HepG2 (cell line): ENCODE results near the gene TPO. TPM values are rescaled to one million over a fixed set of nuclear protein-coding genes. Genes with fewer than 3 reads are reported as not detected.

Source experiments
- CHD4 ChIP-seq: fragments of 200-600 bp; sonication (generic); IDR thresholded peaks from 2 replicates; pipeline ENCODE4 v1.7.0; 2017; ENCODE audit warnings: mild to moderate bottlenecking, low read length, borderline replicate concordance
- KAT8 ChIP-seq: IDR thresholded peaks from 2 replicates; pipeline ENCODE4 v1.6.1; 2016; ENCODE audit warnings: missing genetic modification reagents, missing compliant biosample characterization
- KLF6 ChIP-seq: IDR thresholded peaks from 2 replicates; pipeline ENCODE4 v1.8.0; 2016; ENCODE audit warnings: missing biosample characterization, missing genetic modification reagents
- SMAD3 ChIP-seq: sonication (generic); formaldehyde crosslinking; IDR thresholded peaks from 2 replicates; pipeline ENCODE4 v1.4.0; 2020; ENCODE audit warnings: missing genetic modification reagents
- SMYD3 ChIP-seq: sonication (generic); formaldehyde crosslinking; IDR thresholded peaks from 2 replicates; pipeline ENCODE4 v1.8.1; 2023; ENCODE audit warnings: mild to moderate bottlenecking, missing genetic modification reagents
- ZFP37 ChIP-seq: sonication (generic); formaldehyde crosslinking; IDR thresholded peaks from 2 replicates; pipeline ENCODE4 v1.4.0; 2020; ENCODE audit warnings: missing genetic modification reagents, borderline replicate concordance
- ZNF776 ChIP-seq: sonication (generic); formaldehyde crosslinking; IDR thresholded peaks from 2 replicates; pipeline ENCODE4 v1.4.0; 2020; ENCODE audit warnings: mild to moderate bottlenecking, missing genetic modification reagents
- ZNF816 ChIP-seq: sonication (generic); formaldehyde crosslinking; IDR thresholded peaks from 2 replicates; pipeline ENCODE4 v1.8.0; 2022; ENCODE audit warnings: missing genetic modification reagents, mild to moderate bottlenecking, borderline replicate concordance
- polyA plus RNA-seq, 8 experiments: library from polyadenylated mRNA; depleted of rRNA in 3 of 8; stranded (reverse) in 7 of 8; unstranded in 1 of 8; fragments of >200 nt; fragmentation: Illumina TruSeq in 4 of 8; extraction: Trizol in 4 of 8; gene quantifications; 2 replicates each; pipeline versions ENCODE4 v1.2.1 to v1.2.3, GENCODE V29; 2011 to 2016; ENCODE audit warnings: low read depth in 4 of 8, missing spikeins in 1 of 8, mixed read lengths in 1 of 8; ENCODE audit not compliant: insufficient read depth in 1 of 8
- total RNA-seq, 5 experiments: library from RNA; depleted of rRNA; stranded (reverse); fragments of >200 nt; fragmentation: Illumina TruSeq; extraction: Trizol; gene quantifications; 2 replicates each; pipeline ENCODE4 v1.2.3, GENCODE V29; 2016; ENCODE audit warnings: low read depth in 1 of 5
- TF ChIP-seq, protein P1 (sequence below): sonication (generic); formaldehyde crosslinking; IDR thresholded peaks from 2 replicates; pipeline ENCODE4 v1.4.0; 2020; ENCODE audit warnings: mild to moderate bottlenecking, missing genetic modification reagents
- TF ChIP-seq, protein P2 (sequence below): sonication (generic); formaldehyde crosslinking; IDR thresholded peaks from 2 replicates; pipeline ENCODE4 v1.4.0; 2020; ENCODE audit warnings: mild to moderate bottlenecking, missing genetic modification reagents, borderline replicate concordance
- TF ChIP-seq, protein P3 (sequence below), 2 experiments: sonication (generic) in 1 of 2; formaldehyde crosslinking in 1 of 2; IDR thresholded peaks; 2 replicates each; pipeline versions ENCODE4 v1.4.0 to v1.6.1; 2016 to 2020; ENCODE audit warnings: borderline replicate concordance in 1 of 2, low read depth in 1 of 2, mild to moderate bottlenecking in 1 of 2, missing genetic modification reagents in 1 of 2
- TF ChIP-seq, protein P4 (sequence below): sonication (generic); formaldehyde crosslinking; IDR thresholded peaks from 2 replicates; pipeline ENCODE4 v1.5.0; 2020; ENCODE audit warnings: mild to moderate bottlenecking, missing genetic modification reagents

Gene TPO
- total and polyA plus RNA-seq, 2 of the 13 experiments (the other 11 are each of a cell fraction or from before 2014, with no cell fraction given) = not detected

DNA sequence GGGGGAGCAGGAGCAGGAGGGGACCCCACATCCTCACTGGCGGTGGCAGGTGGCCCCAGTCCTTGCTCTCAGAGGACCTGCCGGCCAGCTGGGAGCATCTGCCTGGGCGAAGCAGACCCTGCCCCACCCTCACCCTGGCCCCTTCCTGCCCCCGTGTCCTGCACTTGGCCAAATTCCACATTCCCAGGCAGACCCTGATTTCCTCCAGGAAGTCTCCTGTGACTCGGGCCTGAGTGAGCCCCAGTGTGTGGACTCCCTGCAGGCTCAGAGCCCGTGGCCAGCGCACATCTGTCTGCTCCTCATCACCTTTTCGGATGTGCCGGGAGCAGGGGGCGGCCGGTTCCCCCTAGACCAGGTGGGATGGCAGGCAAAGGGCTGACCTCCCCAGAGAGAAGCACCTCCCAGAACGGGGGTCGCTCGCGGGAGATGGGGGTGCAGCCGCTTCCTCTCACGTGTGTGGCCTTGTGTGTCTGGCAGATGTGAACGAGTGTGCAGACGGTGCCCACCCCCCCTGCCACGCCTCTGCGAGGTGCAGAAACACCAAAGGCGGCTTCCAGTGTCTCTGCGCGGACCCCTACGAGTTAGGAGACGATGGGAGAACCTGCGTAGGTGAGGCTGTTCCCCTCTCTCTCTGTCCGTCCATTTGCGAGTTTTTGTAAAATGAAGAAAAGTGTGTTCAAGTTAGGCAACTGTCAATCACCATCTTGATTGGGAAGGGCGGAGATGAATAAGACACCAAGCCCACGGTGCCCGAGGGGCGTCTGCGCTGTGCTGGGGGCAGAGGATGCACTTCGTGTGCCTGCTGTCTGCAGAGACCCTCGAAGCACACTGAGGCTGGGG is 90.4 kb downstream of the TPO start (continued):
- TF ChIP-seq, protein P1, sequence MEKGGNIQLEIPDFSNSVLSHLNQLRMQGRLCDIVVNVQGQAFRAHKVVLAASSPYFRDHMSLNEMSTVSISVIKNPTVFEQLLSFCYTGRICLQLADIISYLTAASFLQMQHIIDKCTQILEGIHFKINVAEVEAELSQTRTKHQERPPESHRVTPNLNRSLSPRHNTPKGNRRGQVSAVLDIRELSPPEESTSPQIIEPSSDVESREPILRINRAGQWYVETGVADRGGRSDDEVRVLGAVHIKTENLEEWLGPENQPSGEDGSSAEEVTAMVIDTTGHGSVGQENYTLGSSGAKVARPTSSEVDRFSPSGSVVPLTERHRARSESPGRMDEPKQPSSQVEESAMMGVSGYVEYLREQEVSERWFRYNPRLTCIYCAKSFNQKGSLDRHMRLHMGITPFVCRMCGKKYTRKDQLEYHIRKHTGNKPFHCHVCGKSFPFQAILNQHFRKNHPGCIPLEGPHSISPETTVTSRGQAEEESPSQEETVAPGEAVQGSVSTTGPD = no peak
- TF ChIP-seq KAT8 (CRISPR knock-in tag) (no peak), CHD4 (no peak), ZNF776 (CRISPR knock-in tag) (no peak), SMYD3 (CRISPR knock-in tag) (no peak), ZNF816 (CRISPR knock-in tag) (no peak), KLF6 (CRISPR knock-in tag) (no peak), ZFP37 (CRISPR knock-in tag) (no peak), SMAD3 (CRISPR knock-in tag) (no peak)
- TF ChIP-seq, protein P2, sequence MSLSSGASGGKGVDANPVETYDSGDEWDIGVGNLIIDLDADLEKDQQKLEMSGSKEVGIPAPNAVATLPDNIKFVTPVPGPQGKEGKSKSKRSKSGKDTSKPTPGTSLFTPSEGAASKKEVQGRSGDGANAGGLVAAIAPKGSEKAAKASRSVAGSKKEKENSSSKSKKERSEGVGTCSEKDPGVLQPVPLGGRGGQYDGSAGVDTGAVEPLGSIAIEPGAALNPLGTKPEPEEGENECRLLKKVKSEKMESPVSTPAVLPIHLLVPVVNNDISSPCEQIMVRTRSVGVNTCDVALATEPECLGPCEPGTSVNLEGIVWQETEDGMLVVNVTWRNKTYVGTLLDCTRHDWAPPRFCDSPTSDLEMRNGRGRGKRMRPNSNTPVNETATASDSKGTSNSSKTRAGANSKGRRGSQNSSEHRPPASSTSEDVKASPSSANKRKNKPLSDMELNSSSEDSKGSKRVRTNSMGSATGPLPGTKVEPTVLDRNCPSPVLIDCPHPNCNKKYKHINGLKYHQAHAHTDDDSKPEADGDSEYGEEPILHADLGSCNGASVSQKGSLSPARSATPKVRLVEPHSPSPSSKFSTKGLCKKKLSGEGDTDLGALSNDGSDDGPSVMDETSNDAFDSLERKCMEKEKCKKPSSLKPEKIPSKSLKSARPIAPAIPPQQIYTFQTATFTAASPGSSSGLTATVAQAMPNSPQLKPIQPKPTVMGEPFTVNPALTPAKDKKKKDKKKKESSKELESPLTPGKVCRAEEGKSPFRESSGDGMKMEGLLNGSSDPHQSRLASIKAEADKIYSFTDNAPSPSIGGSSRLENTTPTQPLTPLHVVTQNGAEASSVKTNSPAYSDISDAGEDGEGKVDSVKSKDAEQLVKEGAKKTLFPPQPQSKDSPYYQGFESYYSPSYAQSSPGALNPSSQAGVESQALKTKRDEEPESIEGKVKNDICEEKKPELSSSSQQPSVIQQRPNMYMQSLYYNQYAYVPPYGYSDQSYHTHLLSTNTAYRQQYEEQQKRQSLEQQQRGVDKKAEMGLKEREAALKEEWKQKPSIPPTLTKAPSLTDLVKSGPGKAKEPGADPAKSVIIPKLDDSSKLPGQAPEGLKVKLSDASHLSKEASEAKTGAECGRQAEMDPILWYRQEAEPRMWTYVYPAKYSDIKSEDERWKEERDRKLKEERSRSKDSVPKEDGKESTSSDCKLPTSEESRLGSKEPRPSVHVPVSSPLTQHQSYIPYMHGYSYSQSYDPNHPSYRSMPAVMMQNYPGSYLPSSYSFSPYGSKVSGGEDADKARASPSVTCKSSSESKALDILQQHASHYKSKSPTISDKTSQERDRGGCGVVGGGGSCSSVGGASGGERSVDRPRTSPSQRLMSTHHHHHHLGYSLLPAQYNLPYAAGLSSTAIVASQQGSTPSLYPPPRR = no peak
- TF ChIP-seq, protein P3, sequence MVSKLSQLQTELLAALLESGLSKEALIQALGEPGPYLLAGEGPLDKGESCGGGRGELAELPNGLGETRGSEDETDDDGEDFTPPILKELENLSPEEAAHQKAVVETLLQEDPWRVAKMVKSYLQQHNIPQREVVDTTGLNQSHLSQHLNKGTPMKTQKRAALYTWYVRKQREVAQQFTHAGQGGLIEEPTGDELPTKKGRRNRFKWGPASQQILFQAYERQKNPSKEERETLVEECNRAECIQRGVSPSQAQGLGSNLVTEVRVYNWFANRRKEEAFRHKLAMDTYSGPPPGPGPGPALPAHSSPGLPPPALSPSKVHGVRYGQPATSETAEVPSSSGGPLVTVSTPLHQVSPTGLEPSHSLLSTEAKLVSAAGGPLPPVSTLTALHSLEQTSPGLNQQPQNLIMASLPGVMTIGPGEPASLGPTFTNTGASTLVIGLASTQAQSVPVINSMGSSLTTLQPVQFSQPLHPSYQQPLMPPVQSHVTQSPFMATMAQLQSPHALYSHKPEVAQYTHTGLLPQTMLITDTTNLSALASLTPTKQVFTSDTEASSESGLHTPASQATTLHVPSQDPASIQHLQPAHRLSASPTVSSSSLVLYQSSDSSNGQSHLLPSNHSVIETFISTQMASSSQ (IDR thresholded peaks at IDR 0.05; ENCODE audit: low read depth) = no peak
- TF ChIP-seq, protein P3 (CRISPR knock-in tag; IDR thresholded peaks at IDR 0.05; ENCODE audit: borderline replicate concordance) = no peak
- TF ChIP-seq, protein P4, sequence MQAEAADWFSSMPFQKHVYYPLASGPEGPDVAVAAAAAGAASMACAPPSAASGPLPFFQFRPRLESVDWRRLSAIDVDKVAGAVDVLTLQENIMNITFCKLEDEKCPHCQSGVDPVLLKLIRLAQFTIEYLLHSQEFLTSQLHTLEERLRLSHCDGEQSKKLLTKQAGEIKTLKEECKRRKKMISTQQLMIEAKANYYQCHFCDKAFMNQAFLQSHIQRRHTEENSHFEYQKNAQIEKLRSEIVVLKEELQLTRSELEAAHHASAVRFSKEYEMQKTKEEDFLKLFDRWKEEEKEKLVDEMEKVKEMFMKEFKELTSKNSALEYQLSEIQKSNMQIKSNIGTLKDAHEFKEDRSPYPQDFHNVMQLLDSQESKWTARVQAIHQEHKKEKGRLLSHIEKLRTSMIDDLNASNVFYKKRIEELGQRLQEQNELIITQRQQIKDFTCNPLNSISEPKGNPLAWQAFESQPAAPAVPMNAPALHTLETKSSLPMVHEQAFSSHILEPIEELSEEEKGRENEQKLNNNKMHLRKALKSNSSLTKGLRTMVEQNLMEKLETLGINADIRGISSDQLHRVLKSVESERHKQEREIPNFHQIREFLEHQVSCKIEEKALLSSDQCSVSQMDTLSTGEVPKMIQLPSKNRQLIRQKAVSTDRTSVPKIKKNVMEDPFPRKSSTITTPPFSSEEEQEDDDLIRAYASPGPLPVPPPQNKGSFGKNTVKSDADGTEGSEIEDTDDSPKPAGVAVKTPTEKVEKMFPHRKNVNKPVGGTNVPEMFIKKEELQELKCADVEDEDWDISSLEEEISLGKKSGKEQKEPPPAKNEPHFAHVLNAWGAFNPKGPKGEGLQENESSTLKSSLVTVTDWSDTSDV (CRISPR knock-in tag) = no peak
